Activated CD8-positive, alpha-beta memory T cell treated with anti-CD3 and anti-CD28 coated beads for 4 hours (primary cell): ENCODE measurements around the gene AMPD3.

Experiments
- DNase-seq, 2 donors: peaks; one replicate each; pipeline ENCODE4 v3.0.0-alpha.2; 2020; ENCODE audit warnings: low read depth in 2 of 2

AMPD3 gene

DNA sequence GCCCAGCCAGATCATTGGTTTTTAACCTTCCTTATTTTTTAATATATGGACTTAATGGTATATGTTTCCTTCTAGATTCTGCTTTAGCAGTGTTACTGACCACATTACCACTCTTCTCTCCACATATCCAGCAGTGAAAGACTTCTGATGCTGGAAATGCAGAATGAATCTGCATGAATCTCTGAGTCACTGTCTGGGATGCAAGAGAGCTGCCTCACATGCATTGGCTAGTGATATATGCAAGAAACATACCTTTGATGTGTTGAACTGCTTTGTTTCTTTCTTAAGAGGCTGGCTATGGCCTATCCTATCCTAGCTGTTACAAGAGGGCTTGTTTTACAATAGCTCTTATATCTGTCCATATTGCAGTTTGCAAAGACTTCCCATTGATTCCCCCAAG, 16.6 kb upstream of the AMPD3 start:
- no peak for DNase-seq

DNA sequence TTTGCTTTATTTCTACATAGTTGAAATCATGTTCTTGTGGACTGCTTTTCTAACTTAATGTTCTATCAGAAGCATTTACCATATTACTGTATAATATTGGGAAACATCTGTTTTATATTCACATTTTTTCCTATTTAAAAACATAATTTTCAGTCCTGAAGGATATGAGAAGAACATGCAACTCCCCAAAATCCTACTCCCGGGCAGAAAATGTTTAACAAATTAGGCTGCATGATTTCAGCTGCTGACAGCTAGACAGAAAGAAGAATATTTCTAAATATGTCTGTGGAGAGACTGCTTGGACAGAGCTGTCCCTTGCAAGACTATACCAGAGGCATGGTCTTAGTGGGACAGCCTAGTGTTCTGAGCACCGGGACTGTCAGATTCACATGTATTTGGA, 15.7 kb upstream of the AMPD3 start:
- DNase-seq, result no peak

DNA sequence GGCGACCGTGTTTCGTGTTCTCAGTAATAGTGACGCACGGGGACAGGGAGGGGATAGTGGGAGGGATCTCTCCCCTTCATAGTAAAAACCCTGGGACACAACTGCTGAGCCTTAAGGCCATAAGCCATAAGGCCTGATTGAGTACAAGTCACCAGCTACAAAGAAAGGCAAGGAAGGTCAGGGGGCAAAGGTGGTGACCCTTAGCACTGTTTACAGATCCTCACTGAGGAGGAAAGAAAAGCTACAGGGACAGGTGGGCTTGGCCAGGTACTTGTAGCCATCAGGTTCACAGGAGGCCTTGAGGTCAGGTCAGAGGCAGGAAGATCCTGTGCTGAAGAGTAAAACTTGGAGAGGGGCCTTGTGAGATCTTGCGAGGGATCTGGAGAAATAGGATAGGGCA, 15.1 kb upstream of the AMPD3 start:
- DNase-seq, result no peak

DNA sequence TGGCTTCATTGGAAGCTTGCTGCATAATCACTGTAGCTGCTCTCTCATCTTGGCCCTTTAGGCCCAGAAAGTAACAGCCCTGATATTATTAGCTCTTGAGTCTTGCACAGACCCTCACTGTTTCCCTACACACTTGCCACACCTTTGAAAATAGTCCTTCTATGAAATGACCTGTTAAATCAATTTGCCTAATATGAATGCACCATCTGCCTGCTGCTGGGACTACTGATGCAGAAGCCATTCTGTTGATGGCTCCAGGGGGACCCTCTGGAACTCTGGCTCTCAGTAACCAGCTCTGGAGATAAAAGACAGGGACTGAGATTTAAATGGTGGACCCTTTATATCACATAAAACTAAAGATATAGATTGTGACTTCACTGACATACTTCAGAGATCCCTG, 14.7 kb upstream of the AMPD3 start:
- no peak for DNase-seq

GRCh38 chr11:10441091-10441490, 14.0 kb upstream of the AMPD3 start:
- DNase-seq, result no peak

DNA sequence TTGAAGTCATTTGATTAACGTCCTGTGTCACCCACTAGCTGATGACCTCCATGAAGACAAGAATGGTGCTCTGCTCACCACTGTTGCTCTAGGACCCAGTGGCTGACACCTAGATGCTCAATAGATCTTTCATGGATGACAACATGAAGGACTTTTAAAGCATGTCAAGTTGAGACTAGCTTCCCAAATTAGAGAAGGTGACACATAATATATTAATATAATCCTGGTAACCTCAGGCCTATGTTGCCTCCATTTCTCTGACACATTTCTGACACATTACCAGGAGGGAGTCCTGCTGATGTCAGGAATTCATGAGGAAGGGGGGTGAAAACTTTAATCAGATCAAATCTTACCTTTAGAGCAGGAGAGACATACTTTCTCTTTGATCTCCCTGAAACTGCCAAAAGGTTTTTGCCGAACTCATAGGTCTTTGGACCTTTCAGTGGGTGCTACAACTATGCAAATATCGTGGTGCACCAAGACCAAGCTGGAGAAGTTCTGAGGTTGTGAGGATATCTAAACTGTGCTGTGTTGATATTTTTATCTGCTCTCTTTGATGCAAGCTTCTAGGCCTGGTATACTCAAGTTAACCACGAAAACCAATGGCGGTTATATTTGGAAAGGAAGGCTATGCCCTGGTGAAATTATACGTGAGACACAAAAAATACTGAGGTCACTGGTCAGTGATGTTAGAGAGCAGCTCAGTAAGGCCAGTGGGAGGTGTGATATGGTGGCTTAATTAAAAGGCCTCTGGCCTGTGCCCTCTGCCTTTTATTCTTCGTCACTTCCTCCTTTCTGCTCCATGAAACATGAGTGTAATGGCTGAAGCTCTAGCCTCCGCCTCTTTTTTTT, 13.2 kb upstream of the AMPD3 start:
- no peak for DNase-seq

- no peak for DNase-seq
Measured at GRCh38 chr11:10443152-10443551, 11.9 kb upstream of the AMPD3 start.

DNA sequence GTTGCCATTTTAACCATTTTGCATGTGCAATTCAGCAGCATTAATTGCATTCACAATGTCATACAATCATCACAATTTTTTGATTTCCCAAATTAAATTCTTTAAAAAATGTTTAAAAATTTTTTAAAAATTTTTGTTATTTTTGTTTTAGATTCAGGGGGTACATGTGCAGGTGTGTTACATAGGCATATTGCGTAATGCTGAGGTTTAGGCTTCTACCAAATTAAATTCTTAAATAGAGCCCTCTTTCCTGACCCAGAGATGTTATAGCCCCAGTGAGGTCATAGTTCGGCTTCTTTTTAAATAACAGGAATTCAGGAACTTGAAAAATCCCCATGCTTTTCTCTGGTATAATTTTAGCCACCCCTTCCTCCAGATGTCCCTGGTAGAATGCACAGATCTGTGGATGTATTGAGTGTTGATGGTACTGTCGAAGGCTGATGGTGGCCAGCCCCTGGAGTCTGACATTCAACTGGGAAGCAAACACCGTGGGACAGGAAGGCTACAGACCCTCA, 11.3 kb upstream of the AMPD3 start:
- no peak for DNase-seq

- no peak for DNase-seq
Measured at GRCh38 chr11:10444725-10445315, 10.2 kb upstream of the AMPD3 start.

DNA sequence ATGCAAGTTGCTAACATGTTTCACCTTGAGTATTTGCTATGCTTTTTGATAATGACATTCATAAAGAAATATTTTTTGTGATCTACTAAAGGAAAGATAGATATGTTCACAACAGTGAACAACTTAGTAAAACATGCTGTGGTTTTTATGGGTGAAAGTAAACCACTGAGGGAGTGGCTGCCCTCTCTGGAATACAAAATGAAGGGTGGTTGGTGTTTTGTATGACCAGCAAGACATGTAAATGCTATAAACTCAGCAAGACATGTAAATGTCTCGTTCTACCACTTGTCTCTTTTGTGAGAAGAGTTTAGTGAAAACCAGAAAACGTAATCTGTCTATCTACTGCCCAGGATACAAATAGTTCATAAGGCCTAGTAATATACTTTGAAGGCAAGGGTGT, 7.6 kb upstream of the AMPD3 start:
- no peak for DNase-seq

- DNase-seq, result no peak
Measured at GRCh38 chr11:10450462-10451425, 4.3 kb upstream of the AMPD3 start.

- DNase-seq, result no peak
Measured at GRCh38 chr11:10451426-10452116, 3.5 kb upstream of the AMPD3 start.

DNA sequence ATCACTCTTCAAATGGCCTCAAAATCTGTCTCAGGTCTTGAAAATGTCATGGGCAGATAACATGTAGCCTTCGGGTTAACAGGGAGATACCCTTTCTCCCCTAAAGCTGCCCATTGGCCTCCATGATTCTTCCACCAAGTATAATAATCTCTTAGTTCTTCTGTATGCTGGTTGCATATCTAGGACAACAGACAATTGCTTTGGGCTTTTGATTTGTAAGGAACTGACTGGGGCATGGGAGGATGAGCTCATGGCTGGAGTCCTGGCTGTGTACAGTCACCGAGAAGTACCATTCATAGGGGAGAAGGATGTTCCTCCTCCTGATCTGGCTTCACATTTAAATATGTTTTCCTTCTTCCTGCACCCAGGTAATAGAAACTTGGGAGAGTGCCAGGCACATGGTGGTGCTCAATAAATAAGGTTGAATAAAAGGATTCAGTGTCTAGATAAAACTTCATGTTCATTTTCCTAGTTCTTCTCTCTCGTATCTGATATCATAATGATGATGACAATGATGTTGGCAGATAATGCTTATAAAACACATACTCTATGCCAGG, 2.8 kb upstream of the AMPD3 start:
- no peak for DNase-seq

GRCh38 chr11:10453261-10453660, 1.8 kb upstream of the AMPD3 start:
- no peak for DNase-seq

DNA sequence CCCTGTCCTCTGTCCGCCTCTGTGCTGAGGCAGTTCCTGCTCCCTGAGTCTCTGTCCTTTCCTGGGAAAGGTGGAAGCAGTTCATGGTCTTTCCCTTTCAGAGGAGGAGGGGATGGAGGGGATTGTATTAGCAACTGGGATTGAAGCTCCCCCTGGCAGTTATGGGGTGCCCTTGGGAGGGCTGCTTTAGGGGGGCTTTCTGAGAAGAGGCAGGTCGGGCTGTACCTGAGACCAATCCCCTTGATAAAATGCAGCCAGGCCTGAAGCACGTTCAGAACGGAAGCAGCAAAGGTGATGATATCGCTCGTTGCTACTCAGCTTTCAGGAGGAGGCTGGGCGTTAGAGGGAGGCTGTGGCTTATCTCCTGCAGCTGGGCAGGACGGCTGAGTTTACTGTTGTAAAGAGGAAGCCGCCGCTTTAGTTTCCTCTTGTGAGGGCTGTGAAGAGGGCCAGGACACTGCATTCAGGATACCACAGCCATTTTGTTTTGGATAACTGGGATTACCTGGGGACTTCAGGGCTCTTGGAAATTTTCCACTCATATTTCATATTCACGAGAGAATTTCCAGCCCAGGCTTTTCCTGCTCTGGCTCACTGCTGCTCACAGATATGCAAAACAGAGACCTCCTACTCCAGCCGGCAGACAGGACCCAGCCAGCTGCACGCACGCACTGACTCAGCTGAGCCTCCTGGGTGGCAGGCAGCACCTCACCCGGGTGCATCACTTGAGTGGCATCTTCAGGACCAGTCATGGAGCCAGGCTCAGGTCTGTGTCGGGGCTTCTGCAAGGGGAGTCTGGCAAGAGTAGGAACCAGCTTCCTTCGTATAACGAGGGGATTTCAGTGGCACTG, 798 bp downstream of the AMPD3 start:
- DNase-seq, result peak; percentile 49 to 56

GRCh38 chr11:10456519-10456918, 1.5 kb downstream of the AMPD3 start:
- no peak for DNase-seq

- no peak for DNase-seq
Measured at GRCh38 chr11:10457901-10458300, 2.8 kb downstream of the AMPD3 start.

GRCh38 chr11:10459029-10459970, 4.2 kb downstream of the AMPD3 start:
- DNase-seq, result peak; percentile 20 to 38

- no peak for DNase-seq
Measured at GRCh38 chr11:10460611-10461275, 5.7 kb downstream of the AMPD3 start.
